DMS153 treated with DMSO at 0.1 percent for 48 hours (cell line): Measurements from ENCODE around the gene WDR44.
"Not testable (repeated sequence)": the region's sequence is repeated elsewhere in the genome, so short reads cannot be mapped to it uniquely, and the experiment has no call there.

Experiments used
- DNase-seq: peaks from one replicate; lab custom pipeline; 2025; ENCODE audit not compliant: unreplicated experiment; lab: John Stamatoyannopoulos, UW

WDR44 gene, protein sequence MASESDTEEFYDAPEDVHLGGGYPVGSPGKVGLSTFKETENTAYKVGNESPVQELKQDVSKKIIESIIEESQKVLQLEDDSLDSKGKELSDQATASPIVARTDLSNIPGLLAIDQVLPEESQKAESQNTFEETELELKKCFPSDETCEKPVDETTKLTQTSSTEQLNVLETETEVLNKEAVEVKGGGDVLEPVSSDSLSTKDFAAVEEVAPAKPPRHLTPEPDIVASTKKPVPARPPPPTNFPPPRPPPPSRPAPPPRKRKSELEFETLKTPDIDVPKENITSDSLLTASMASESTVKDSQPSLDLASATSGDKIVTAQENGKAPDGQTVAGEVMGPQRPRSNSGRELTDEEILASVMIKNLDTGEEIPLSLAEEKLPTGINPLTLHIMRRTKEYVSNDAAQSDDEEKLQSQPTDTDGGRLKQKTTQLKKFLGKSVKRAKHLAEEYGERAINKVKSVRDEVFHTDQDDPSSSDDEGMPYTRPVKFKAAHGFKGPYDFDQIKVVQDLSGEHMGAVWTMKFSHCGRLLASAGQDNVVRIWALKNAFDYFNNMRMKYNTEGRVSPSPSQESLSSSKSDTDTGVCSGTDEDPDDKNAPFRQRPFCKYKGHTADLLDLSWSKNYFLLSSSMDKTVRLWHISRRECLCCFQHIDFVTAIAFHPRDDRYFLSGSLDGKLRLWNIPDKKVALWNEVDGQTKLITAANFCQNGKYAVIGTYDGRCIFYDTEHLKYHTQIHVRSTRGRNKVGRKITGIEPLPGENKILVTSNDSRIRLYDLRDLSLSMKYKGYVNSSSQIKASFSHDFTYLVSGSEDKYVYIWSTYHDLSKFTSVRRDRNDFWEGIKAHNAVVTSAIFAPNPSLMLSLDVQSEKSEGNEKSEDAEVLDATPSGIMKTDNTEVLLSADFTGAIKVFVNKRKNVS

DNA sequence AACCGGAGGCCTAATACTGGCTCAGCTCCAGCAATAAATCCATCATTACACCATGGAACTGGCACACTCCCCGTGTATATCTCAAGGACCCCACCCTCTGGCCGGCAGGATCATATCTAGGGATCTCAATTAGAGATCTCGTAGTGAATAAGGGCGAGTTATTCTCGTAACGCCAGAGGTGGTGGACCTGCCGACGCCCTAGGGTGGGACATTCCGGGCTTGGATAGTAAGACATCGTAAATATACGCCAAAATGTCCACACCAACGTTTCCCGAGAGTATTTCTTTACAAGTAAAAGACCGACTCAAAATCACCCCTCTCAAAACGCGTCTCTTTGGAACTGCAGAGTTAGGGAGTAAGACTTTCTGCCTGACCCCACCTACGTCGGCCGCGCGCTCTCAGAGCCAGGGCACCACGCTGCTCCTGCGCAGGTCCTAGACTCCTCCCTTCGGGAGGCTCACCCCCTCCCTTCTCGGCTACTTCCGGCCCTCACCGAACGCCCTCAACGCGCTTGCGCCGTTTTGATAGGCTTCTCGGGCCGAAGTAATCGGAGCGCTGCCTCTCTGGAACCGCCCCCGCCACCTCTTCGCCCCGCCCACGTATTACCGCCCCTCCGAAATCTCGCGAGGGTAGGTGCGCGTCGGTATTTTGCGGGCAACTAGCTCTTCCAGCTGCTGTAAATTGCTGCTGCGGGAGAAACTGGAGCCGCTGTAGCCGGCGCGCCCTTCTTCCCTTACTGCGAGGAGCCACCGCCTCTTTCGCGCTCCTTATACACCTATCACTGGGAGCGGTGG, at the start of gene WDR44:
TSS of gene WDR44 (plus strand) at position 643 of the 794 bp plus-strand sequence. CDS start 398 bp downstream, outside the sequence.
- DNase-seq = peak; percentile 72

DNA sequence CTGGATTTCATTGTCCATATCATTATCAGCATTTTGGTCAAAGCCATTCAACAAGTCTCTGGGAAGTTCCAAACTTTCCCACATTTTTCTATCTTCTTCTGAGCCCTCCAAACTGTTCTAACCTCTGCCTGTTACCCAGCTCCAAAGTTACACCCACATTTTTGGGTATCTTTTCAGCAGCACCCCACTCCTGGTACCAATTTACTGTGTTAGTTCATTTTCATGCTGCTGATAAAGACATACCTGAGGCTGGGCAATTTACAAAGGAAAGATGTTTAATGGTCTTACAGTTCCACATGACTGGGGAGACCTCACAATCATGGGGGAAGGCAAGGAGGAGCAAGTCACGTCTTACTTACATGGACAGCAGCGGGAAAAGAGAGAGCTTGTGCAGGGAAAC, 40.1 kb upstream of the WDR44 start:
- not testable (repeated sequence) for DNase-seq

DNA sequence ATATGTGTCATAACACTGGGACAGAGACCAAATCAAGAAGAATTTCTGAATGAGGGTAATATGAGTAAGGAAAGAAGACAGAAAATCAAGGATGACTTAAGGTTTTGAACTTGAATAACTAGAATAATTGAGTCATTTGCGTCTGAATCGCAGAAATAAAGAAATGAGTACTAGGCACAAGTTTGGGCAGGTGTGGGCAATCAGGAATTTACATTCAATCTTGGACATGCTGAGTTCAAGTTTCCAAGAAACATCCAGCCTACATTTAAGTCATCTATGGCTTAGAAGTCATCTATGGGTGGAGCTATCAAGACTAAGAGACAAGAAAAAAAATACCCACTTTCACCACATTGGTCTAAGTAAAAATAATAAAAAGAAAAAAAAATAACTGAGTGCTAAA, 30.4 kb upstream of the WDR44 start:
- DNase-seq = no peak

DNA sequence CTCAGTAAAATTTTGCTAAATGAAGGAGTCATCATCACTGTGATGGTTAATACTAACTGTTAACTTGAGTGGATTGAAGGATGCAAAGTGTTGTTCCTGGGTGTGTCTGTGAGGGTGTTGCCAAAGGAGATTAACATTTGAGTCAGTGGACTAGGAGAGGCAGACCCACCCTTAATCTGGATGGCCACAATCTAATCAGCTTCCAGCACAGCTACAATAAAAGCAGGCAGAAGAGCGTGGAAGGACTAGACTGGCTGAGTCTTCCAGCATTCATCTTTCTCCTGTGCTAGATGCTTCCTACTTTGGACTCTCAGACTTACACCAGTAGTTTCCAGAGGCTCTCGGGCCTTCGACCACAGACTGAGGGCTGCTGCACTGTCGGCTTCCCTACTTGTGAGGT, 21.3 kb upstream of the WDR44 start:
- DNase-seq = no peak

DNA sequence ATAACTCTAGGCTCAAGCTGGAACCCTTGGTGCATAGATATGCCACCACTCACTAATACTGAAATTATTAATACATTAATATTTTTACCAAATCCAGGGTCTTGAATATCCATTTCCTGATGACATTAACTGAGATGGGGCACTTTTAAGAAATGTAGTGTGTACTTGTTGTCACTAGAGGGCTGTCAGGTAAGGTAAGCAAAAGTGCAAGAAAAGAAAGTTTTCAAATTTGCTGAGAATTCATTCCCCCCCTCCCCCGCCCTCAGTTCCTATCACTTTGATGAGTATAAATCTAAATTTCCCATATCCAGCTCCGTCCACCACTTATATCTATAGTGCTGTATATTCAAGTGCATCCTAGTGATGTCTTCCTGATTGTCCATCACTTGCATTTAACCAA, 20.5 kb upstream of the WDR44 start:
- DNase-seq = no peak

DNA sequence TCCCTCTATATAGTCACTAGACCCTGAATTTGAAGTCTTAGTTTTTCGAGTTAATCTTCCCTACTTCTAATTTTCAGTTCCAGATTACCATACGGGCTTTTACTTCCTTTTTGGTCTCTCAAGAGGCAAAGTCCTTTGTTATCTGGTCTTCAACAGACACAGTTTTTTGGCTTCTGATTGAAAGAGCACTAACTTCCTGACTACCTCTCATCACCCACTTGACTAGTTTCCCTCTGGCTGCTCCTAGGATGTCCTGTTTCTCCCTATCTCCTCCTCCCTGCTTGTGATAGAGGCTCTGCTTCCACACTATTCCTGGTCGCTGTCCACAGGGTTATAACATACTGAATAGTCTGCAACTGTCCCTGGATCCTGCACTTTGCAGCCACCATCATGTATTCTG, 16.7 kb upstream of the WDR44 start:
- no peak for DNase-seq

DNA sequence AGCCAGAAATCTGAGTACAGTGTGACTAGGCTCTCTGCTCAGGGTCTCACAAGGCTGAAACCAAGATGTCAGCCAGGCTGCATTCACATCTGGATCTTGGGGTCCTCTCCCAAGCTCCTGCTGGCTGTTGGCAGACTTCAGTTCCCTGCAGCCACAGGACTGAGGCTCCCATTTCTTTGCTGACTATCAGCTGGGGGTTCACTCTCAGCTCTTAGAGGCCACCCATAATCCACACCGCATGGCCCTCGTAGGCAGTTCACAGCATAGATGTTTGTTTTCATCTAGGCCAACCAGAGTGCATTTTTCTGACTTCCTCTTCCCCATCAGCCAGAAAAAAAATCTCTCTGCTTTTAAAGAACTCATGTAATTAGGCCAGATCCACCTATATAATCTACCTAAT, 8.2 kb upstream of the WDR44 start:
- no peak for DNase-seq

DNA sequence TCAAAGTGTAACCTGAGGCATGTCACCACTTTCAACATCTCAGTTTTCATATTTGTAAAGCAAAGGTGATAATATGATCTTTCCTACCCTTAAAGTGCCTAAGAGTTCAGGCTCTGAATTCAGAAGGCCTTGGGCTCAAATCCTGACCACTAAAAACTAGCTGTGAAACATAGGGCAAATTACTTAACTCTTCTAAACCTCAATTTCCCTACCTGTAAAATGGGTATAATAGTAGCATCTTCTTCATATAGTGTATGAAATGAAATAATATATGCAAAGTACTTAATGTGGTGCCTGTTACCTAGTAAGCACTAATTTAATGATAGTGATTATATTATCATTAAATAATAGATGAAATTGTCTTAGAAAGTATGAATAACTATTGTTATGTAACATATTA, 7.0 kb upstream of the WDR44 start:
- no peak for DNase-seq

DNA sequence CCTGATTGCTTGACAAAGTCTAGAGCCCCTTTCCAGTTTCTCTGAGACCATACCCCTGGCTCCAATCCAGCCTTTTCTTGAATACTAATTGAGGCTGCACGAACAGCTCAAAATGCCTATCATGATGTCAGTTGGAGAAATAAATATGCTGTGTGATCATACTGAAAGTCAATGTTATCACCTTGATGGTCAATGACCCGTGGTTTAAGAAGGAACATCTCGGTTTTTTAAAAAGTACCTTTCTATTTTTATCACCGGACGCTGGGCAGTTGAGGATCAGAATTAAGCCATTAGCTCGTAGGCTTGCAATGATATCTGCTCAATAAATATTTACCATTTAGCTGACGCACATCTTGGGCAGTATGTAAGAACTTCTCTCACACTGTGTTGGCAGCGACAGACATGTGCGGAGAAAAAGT, 852 bp upstream of the WDR44 start:
- DNase-seq = no peak

DNA sequence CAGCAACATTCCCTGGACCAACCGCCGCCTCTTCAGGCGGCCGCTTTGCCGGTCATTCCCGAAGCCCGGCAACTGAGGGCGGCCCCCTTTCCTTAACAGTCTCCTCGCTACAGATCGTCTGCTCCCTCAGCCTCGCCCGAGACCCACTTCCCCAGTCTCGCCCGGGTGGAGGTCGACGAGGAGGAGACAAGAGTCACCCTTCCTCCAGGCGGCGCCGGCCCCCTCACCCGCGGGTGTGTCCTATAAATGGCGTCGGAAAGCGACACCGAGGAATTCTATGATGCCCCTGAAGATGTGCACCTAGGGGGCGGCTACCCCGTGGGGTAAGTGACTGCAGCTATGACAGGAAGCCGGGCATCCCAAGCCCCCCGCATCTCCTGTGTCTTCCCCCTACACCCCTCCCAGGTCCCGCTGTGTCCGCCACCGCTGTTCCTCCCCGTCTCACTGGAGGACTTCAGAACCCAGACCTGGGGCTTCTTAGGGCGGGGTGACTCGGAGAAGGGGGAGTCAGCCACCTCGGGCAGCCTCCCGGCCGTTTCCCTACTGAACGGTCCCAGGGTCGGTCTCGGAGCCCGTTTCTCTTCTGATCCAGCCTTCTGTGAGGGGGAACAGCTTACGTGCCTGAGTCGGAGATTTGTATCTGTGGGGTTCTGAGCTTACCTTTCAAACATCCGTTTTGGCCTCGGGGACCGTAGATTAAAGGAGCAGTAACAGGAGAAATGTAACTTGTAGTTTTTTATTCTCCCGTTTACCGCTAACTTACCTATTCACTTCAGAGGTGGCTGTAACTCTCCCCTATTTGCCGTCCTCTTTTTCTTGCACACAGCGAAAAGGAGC, 570 bp downstream of the WDR44 start:
- no peak for DNase-seq

DNA sequence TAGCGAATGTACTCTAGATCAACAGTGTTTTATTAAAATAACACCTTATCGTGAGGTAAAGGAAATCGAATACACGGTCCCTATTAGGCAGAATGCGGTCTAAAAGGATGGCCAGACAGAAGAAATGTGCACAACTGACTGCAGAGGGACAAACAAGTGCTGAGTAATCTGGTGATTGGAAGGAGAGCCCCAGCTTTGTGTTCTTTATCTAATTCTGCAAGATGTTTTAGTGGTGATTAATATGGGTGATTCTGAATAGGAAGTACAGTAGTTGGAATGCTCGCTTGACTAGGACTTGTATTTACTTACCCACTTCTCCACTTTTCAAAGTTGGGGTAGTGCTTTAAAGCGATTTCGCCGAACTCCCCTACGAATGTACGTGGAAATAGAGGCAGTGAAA, 1.2 kb downstream of the WDR44 start:
- no peak for DNase-seq

DNA sequence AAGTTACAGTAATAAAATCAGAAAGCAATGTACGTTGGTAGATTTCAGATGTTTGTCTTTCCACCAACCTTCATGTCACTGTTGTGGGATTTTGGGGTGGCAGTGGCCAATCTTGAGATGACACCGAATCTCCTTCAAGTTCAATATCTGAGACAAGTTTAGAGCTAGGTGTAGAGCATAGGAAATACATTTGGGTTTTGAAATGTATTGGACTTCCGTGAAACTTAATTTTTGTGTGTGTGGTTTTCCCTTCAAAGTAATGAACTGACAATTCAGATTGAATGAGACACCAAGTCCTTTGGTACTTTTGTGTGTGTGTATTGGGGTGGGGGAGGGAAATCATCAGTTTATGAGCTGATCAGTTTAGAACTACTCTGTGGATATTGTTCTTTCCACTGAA, 1.8 kb downstream of the WDR44 start:
- DNase-seq = no peak

DNA sequence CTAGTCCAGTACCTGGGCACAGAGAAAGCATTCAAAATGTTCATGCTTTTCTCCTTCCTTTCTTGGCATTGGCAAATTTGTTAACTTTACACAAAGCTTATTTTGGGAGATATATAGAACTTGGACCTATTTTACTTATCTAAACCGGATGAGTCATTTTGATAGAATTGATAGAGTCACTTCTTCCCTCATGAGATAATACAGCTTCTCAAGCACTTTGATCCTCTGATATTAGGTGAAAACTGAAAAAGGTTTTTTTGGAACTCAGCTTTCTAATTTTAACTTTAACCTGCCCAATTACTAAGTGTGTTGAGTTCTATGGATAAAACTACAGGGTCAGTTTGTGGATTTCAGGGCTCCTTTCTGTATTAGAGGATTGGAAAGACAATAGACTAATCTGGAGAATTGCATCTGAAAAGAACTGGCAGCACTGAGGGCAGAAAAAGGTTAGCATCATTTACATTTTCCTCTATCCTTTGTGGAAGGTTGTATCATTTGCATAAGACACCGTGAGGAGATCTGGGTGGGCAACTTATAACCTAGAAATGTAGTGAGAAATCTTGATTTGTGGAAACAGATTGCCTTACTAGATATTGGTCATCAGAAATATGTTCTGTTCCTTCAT, 2.4 kb downstream of the WDR44 start:
- no peak for DNase-seq

DNA sequence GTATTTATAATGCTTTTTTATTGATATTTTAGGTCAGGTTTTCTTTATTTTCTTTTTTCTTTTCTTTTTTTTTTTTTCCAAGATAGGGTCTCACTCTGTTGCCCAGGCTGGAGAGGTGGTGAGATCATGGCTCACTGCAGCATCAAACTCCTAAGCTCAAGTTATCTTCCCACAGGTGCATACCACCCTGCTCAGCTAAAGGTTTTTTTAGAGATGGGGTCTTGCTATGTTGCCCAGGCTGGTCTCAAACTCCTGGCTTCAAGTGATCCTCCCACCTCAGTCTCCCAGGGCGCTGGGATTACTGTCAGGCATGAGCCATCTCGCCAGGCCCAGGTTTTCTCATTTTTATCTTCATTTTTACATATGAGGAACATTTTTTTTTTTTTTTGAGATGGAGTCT, 3.3 kb downstream of the WDR44 start:
- DNase-seq = no peak

DNA sequence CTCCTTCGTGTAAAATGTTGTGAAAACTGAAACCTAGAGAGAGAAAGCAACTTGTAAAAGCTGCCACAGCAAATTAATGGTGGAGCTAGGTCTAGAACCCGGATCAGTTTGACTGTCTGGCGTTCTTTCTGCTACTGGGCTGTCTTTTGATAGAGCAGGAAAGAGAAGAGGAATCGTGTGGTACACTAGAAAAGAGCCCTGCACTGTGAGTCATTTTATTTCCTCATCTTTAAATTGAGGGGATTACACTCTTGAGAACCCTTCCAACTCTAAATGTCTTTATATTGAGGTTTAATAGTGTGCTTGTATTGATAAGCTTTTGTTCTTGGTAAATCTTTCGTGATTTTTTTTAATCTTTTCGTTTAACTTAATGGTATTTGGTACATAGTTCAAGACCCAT, 4.3 kb downstream of the WDR44 start:
- no peak for DNase-seq

DNA sequence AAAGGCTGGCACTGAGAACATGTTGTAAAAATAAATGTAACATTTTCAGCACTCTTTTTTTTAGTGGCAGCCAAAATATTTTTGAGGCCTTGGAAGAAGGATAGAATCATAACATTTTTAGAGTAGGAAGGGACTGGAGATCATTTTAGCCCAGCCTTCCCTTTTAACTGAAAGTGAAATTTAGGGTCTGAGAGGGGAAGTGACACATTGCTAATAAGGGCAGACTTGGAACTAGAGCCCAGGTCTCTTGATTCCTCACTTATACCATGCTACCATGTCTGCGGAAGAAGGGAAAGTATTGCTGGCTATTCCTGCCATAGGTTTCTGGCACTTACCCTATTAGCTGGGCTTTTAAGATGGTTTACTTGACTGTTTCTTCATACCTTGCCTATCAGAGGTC, 4.8 kb downstream of the WDR44 start:
- DNase-seq = no peak

DNA sequence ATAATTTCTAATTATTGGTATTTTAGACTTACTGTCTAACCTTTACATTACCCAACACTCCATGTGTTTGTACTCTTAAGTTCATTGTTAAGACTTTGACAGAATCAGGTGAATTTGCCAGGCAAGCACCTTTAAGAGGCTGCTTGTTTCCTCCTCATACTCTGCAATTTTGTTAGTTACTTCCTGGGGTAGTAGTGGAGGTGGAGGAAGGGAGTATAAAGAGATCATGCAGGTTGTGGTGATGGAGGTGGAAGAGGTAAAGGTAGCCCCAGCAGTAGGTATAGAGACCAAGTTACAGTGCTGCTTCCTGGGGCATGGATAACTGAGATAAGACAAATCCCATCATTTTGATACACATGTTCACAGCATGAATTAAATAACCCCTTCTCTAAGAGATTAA, 6.7 kb downstream of the WDR44 start:
- DNase-seq = no peak

DNA sequence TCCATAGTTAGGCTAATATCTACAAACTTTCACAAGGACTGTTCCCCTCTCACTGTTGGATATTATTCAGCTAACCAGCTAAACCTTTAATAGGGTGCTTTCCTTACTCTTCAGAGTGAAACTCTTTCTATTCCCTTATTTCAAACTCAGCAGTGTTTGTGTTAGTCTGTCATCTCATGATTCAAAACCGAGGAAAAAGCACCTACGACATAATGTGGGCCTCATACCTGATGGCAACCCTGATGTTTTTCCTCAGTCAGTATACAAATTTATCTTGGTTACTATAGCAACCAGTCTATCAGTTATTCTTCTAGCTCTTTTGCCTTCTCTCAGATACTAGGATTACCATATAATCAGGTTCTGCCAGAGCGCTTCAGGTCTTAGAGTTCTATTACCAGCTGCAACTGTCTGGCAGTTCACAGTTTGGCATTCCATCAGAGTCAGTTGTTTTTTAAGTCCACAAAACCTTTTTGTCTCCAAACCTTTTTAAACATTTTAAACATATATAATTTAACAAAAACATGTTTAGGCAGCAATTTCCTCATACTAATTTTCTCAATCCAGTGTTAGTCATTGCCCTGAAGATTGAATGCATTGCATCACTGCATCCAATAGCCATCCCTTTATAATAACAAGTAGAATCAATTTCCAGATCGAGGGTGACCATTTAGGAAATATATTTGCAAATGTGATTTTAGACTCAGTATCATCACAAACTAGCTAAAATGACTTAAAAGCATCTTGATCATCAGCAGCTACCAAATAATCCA, 7.4 kb downstream of the WDR44 start:
- DNase-seq = no peak

DNA sequence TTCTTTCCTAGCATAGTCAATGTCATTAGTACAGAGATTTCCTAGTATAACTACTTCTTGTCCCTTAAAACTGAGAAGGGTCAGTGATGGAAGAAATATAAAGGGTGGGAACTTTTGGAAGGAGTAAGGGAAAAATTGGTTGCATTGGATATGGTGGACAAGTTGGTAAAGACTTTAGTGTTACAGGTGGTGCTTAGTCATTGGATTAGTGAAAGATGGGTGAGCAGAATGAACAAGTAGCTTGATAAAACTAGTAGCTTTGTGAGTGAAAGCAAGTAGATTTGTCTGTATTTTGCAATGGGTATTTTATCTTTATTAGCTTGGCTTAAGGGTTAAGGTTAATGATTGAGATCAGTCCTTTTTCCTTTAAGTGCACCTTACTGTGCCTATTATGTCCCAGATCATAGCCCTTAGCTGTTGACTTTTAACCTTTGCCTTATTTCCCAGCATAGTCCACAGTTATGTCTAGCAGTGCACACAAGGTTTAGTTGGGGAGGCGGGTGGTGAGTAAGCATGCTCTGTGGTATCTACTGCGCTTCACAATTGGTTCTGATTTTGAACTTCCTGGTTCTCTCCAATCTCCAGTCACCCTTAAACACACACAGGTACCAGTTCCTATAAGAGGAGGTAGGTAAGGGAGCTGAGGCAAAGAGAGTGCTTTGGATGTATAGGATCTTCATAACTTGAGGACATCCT, 9.5 kb downstream of the WDR44 start:
- DNase-seq = no peak
